Spleen (tissue), 7 donors: ENCODE measurements around the gene DENND1B.

Experiments used
- CTCF ChIP-seq, 11 experiments: fragments of 200-600 bp in 7 of 11; fragments of 450-650 bp in 4 of 11; sonication (generic) in 4 of 11; IDR thresholded peaks in 8 of 11; conservative IDR thresholded peaks in 3 of 11; 1 replicate in 7 of 11; 2 replicates in 4 of 11; pipeline versions ENCODE4 v1.4.0 to v1.8.0; 2016 to 2021; ENCODE audit warnings: antibody characterized with exemption in 11 of 11, inconsistent platforms in 4 of 11, mild to moderate bottlenecking in 1 of 11
- POLR2A ChIP-seq, 3 donors: fragments of 450-650 bp; IDR thresholded peaks; one replicate each; pipeline ENCODE4 v1.5.1; 2017; ENCODE audit warnings: antibody characterized with exemption in 3 of 3, mild to moderate bottlenecking in 1 of 3
- POLR2AphosphoS5 ChIP-seq, 3 donors: sonication (generic); formaldehyde crosslinking; IDR thresholded peaks; one replicate each; pipeline ENCODE4 v1.5.1; 2017; ENCODE audit warnings: antibody characterized with exemption in 3 of 3
- donor health status: DM: no; HTN: no; CAD: no; lungs with moderate emphysema.
- donor health status: DM: no; HTN: no; CAD: no.
- donor health status: DM: no; HTN: no; CAD: no.

- no peak for TF ChIP-seq CTCF (IDR thresholded peaks at IDR 0.05 in 8 of 11, conservative IDR thresholded peaks at IDR 0.05 in 3 of 11)
- TF ChIP-seq POLR2AphosphoS5 (IDR thresholded peaks at IDR 0.05), result no peak
- TF ChIP-seq POLR2A (IDR thresholded peaks at IDR 0.05), result no peak
Measured at GRCh38 chr1:197787623-197788536, 12.6 kb upstream of the DENND1B start.
